SKM-1 treated with dmso at 0.1 percent for 144 hours (cell line): ENCODE data around the gene SERPINE2.
"Not testable (repeated sequence)": the region's sequence is repeated elsewhere in the genome, so short reads cannot be mapped to it uniquely, and the experiment has no call there.

Experiments
- DNase-seq: peaks from one replicate; lab custom pipeline; 2025; ENCODE audit not compliant: unreplicated experiment; lab: John Stamatoyannopoulos, UW

SERPINE2 gene

GRCh38 chr2:223944703-223945531, 94.2 kb downstream of the SERPINE2 start, which contains the start of gene WDFY1:
WDFY1 (minus strand) TSS chr2:223945335; CDS start chr2:223945284, 51 bp downstream.
- DNase-seq, result peak; percentile 75

- DNase-seq, result no peak
These were observed 94.9 kb downstream of the SERPINE2 start for GRCh38 chr2:223944166-223944702.

GRCh38 chr2:223943561-223944008, 95.5 kb downstream of the SERPINE2 start:
- no peak for DNase-seq

GRCh38 chr2:223943135-223943534, 96.0 kb downstream of the SERPINE2 start:
- DNase-seq, result no peak

- DNase-seq, result no peak
These were observed 97.4 kb downstream of the SERPINE2 start for GRCh38 chr2:223941579-223942277.

GRCh38 chr2:223939438-223939837, 99.6 kb downstream of the SERPINE2 start:
- not testable (repeated sequence) for DNase-seq

GRCh38 chr2:223937535-223937934, 101.6 kb downstream of the SERPINE2 start:
- DNase-seq, result no peak

GRCh38 chr2:223936862-223937326, 102.2 kb downstream of the SERPINE2 start:
- DNase-seq, result no peak

- DNase-seq, result no peak
These were observed 103.5 kb downstream of the SERPINE2 start for GRCh38 chr2:223935459-223936125.

GRCh38 chr2:223934870-223935269, 104.2 kb downstream of the SERPINE2 start:
- no peak for DNase-seq

- DNase-seq, result no peak
These were observed 106.0 kb downstream of the SERPINE2 start for GRCh38 chr2:223932816-223933800.

GRCh38 chr2:223930103-223930976, 108.7 kb downstream of the SERPINE2 start:
- DNase-seq, result no peak

- DNase-seq, result no peak
These were observed 109.4 kb downstream of the SERPINE2 start for GRCh38 chr2:223929571-223930102.

GRCh38 chr2:223928113-223929006, 110.7 kb downstream of the SERPINE2 start:
- DNase-seq, result no peak

- no peak for DNase-seq
These were observed 114.0 kb downstream of the SERPINE2 start for GRCh38 chr2:223925106-223925505.
